Panc1 (cell line): ENCODE results near the gene CPSF3.

Experiments used
- POLR2AphosphoS5 ChIP-seq: IDR thresholded peaks from 2 replicates; pipeline ENCODE4 v1.6.1; 2012; ENCODE audit warnings: mild to moderate bottlenecking, low read depth, low read length, moderate library complexity
- TCF7L2 ChIP-seq: IDR thresholded peaks from 2 replicates; pipeline ENCODE4 v1.6.1; 2011; ENCODE audit warnings: mild to moderate bottlenecking, low read depth, low read length, inconsistent platforms
- TF ChIP-seq, protein P1 (sequence below): fragments of 450-650 bp; IDR thresholded peaks from 2 replicates; pipeline ENCODE4 v1.5.1; 2017; ENCODE audit warnings: mild to moderate bottlenecking
- TF ChIP-seq, protein P2 (sequence below), 2 experiments: IDR thresholded peaks; 2 replicates each; pipeline ENCODE4 v1.6.1; 2011 to 2012; ENCODE audit warnings: low read depth in 2 of 2, control low read depth in 1 of 2, low read length in 1 of 2, mild to moderate bottlenecking in 1 of 2, moderate library complexity in 1 of 2; ENCODE audit not compliant: insufficient read depth in 1 of 2

DNA sequence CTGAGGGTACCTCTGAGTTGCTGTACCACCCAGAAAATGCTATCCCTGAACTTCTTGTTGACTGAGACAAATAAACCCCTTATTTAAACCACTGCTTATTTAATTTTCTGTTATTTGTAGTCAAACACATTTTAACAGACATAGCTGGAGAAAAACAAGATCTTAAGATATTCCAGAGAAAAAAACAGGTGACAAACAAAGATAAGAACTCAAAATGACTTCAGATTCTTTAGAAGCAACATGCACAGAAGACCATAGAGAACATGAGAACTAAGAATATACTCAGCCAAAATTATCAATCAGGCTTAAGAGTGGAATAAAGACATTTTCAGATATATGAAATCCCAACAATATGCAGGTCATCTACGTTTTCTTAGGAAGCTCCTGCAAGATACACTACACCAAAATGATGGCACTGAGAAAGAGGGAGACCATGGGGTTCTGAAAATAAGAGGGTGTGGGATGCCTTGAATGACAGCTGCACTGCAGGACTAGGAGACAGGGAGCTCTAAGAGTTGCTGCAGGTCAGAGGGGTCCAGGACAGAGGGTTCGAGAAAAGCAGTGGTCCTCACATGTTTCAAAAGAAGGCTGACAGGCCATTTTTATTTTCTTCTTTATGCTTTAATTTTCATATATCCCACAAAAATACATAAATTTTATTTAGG lies 93.8 kb downstream of the CPSF3 start:
- TF ChIP-seq, protein P1, sequence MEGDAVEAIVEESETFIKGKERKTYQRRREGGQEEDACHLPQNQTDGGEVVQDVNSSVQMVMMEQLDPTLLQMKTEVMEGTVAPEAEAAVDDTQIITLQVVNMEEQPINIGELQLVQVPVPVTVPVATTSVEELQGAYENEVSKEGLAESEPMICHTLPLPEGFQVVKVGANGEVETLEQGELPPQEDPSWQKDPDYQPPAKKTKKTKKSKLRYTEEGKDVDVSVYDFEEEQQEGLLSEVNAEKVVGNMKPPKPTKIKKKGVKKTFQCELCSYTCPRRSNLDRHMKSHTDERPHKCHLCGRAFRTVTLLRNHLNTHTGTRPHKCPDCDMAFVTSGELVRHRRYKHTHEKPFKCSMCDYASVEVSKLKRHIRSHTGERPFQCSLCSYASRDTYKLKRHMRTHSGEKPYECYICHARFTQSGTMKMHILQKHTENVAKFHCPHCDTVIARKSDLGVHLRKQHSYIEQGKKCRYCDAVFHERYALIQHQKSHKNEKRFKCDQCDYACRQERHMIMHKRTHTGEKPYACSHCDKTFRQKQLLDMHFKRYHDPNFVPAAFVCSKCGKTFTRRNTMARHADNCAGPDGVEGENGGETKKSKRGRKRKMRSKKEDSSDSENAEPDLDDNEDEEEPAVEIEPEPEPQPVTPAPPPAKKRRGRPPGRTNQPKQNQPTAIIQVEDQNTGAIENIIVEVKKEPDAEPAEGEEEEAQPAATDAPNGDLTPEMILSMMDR = no peak
- TF ChIP-seq POLR2AphosphoS5 (no peak), TCF7L2 (no peak)
- TF ChIP-seq, protein P2, sequence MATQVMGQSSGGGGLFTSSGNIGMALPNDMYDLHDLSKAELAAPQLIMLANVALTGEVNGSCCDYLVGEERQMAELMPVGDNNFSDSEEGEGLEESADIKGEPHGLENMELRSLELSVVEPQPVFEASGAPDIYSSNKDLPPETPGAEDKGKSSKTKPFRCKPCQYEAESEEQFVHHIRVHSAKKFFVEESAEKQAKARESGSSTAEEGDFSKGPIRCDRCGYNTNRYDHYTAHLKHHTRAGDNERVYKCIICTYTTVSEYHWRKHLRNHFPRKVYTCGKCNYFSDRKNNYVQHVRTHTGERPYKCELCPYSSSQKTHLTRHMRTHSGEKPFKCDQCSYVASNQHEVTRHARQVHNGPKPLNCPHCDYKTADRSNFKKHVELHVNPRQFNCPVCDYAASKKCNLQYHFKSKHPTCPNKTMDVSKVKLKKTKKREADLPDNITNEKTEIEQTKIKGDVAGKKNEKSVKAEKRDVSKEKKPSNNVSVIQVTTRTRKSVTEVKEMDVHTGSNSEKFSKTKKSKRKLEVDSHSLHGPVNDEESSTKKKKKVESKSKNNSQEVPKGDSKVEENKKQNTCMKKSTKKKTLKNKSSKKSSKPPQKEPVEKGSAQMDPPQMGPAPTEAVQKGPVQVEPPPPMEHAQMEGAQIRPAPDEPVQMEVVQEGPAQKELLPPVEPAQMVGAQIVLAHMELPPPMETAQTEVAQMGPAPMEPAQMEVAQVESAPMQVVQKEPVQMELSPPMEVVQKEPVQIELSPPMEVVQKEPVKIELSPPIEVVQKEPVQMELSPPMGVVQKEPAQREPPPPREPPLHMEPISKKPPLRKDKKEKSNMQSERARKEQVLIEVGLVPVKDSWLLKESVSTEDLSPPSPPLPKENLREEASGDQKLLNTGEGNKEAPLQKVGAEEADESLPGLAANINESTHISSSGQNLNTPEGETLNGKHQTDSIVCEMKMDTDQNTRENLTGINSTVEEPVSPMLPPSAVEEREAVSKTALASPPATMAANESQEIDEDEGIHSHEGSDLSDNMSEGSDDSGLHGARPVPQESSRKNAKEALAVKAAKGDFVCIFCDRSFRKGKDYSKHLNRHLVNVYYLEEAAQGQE (IDR thresholded peaks at IDR 0.05; ENCODE audit: insufficient read depth in 1 of 2, low read depth in 2 of 2, low read length in 1 of 2) = no peak
